MM.1S (cell line): ENCODE data around the gene ADAMTSL3.

ENCODE experiments used
- DNase-seq: peaks from one replicate; pipeline ENCODE4 v3.0.0-alpha.2; 2015
- H2AFZ ChIP-seq: fragments of 300-600 bp; sonication (generic); 2 replicates; pipeline ENCODE4 v1.6.0; 2016; ENCODE audit warnings: antibody characterized with exemption, low read length
- H3F3A ChIP-seq: fragments of 300-600 bp; sonication (generic); 2 replicates; pipeline ENCODE4 v1.6.1; 2016; ENCODE audit warnings: mild to moderate bottlenecking, antibody characterized with exemption, low read length, moderate library complexity, mixed read lengths; ENCODE audit not compliant: insufficient read depth
- H3K27ac ChIP-seq: fragments of 300-600 bp; sonication (generic); 2 replicates; pipeline ENCODE4 v1.5.1; 2016; ENCODE audit warnings: mild to moderate bottlenecking, low read length
- H3K27me3 ChIP-seq: fragments of 300-600 bp; sonication (generic); replicated peaks from 2 replicates; pipeline ENCODE4 v1.6.0; 2016; ENCODE audit warnings: low read length; ENCODE audit not compliant: insufficient read depth
- H3K36me3 ChIP-seq: fragments of 300-600 bp; sonication (generic); replicated peaks from 2 replicates; pipeline ENCODE4 v1.6.1; 2016; ENCODE audit warnings: mild to moderate bottlenecking, low read length, mixed read lengths; ENCODE audit not compliant: insufficient read depth
- H3K4me1 ChIP-seq: fragments of 300-600 bp; sonication (generic); 2 replicates; pipeline ENCODE4 v1.6.1; 2016; ENCODE audit warnings: low read length, mixed read lengths
- H3K4me2 ChIP-seq: fragments of 300-600 bp; sonication (generic); 2 replicates; pipeline ENCODE4 v1.6.0; 2016; ENCODE audit warnings: low read depth, low read length
- H3K4me3 ChIP-seq: fragments of 300-600 bp; sonication (generic); 2 replicates; pipeline ENCODE4 v1.5.1; 2016; ENCODE audit warnings: low read length, mixed read lengths
- H3K79me2 ChIP-seq: fragments of 300-600 bp; sonication (generic); 2 replicates; pipeline ENCODE4 v1.6.1; 2016; ENCODE audit warnings: mixed run types, low read length, mixed read lengths
- H3K9ac ChIP-seq: fragments of 300-600 bp; sonication (generic); 2 replicates; pipeline ENCODE4 v1.6.1; 2016; ENCODE audit warnings: low read length, mixed read lengths
- H3K9me2 ChIP-seq: fragments of 300-600 bp; sonication (generic); replicated peaks from 2 replicates; pipeline ENCODE4 v1.6.1; 2016; ENCODE audit warnings: mild to moderate bottlenecking, low read length, mixed read lengths; ENCODE audit not compliant: insufficient read depth
- H3K9me3 ChIP-seq: fragments of 300-600 bp; sonication (generic); replicated peaks from 2 replicates; pipeline ENCODE4 v1.6.1; 2016; ENCODE audit warnings: mild to moderate bottlenecking, low read length, mixed read lengths; ENCODE audit not compliant: insufficient read depth
- H4K20me1 ChIP-seq: fragments of 300-600 bp; sonication (generic); 2 replicates; pipeline ENCODE4 v1.6.1; 2016; ENCODE audit warnings: mild to moderate bottlenecking, low read length, moderate library complexity, mixed read lengths; ENCODE audit not compliant: insufficient read depth
- EZH2 ChIP-seq: fragments of 300-600 bp; sonication (generic); optimal IDR thresholded peaks from 2 replicates; pipeline ENCODE3; 2017; ENCODE audit warnings: low read depth, mild to moderate bottlenecking, antibody characterized with exemption, low read length, mixed read lengths
- EZH2phosphoT487 ChIP-seq: fragments of 300-600 bp; sonication (generic); IDR thresholded peaks from 2 replicates; pipeline ENCODE4 v1.6.1; 2018; ENCODE audit warnings: antibody characterized with exemption, low read length
- TF ChIP-seq, protein P1 (sequence below): fragments of 300-600 bp; sonication (generic); IDR thresholded peaks from 2 replicates; pipeline ENCODE4 v1.5.1; 2016; ENCODE audit warnings: antibody characterized with exemption, low read length, mixed read lengths

ADAMTSL3 gene

DNA sequence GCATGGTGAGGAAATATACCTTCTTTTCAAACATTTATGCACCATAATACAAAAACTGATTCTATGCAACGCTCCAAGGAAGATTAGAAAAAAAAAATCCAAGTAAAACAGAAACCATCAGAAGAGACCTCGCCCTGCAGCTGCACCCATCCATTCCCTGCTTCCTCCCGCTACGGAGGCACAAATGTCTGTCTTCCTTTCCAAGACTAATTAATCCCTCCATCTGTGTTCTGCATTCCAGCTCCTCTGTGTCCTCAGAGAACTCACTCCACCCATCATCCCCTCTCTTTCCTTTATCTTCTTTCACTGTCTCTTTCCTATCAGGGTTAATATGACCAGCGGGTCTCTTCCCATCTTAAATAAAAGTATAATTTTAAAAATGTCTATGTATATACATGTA, 196.1 kb downstream of the ADAMTSL3 start:
- TF ChIP-seq EZH2 (no peak), EZH2phosphoT487 (no peak)
- no peaks in the 10 kb centered on the region for H3K27me3 ChIP-seq
- DNase-seq, result no peak
- H3K4me3 ChIP-seq, result no peak overlapping the region
- H3K79me2 ChIP-seq, result no peaks in the 10 kb centered on the region
- H3F3A ChIP-seq, result no peaks in the 10 kb centered on the region
- no peak overlapping the region for H2AFZ ChIP-seq
- no peaks in the 10 kb centered on the region for H3K4me1 ChIP-seq
- no peak overlapping the region for H3K9ac ChIP-seq
- no peaks in the 10 kb centered on the region for H3K36me3 ChIP-seq
- H3K9me3 ChIP-seq, result no peaks in the 10 kb centered on the region
- no peaks in the 10 kb centered on the region for H4K20me1 ChIP-seq
- no peak overlapping the region for H3K27ac ChIP-seq
- H3K4me2 ChIP-seq, result no peak overlapping the region
- H3K9me2 ChIP-seq, result no peaks in the 10 kb centered on the region

DNA sequence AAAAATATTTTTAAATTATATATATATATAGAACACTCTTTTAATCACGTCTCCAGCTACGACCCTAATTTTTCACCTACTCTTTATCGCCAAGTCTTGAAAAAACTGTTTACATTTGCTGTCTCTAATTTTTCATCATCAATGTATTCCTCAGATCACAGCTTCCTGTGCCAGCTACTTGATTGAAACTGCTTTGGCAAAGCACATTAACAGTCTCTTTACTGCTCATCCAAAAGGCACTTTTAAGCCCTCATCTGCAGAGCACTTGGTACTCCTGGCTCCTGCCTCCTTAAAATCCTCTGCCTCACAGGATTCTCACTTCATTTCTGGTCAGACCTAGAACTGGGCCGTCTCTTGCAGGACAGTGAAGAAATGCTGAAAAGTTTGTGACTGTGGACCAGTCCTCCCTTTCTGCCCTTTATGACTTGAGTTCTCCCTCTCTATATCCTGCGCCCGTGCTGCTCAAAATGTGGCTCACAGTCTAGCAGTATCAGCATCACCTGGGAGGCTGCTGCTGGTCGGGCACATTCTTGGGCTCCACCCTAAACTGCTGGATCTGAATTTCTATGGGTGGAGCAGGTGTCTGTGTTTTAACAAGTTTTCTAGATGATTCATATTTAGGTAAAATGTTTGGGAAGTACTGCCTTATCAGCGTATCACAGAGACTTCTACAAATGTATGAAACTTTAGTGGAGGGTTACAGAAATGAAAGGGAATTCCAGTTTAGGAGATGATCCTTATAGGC, 196.8 kb downstream of the ADAMTSL3 start:
- H3K27me3 ChIP-seq, result no peaks in the 10 kb centered on the region
- H3K27ac ChIP-seq, result no peak overlapping the region
- no peak overlapping the region for H3K4me3 ChIP-seq
- no peaks in the 10 kb centered on the region for H3K9me2 ChIP-seq
- no peaks in the 10 kb centered on the region for H3F3A ChIP-seq
- DNase-seq, result no peak
- TF ChIP-seq, protein P1, sequence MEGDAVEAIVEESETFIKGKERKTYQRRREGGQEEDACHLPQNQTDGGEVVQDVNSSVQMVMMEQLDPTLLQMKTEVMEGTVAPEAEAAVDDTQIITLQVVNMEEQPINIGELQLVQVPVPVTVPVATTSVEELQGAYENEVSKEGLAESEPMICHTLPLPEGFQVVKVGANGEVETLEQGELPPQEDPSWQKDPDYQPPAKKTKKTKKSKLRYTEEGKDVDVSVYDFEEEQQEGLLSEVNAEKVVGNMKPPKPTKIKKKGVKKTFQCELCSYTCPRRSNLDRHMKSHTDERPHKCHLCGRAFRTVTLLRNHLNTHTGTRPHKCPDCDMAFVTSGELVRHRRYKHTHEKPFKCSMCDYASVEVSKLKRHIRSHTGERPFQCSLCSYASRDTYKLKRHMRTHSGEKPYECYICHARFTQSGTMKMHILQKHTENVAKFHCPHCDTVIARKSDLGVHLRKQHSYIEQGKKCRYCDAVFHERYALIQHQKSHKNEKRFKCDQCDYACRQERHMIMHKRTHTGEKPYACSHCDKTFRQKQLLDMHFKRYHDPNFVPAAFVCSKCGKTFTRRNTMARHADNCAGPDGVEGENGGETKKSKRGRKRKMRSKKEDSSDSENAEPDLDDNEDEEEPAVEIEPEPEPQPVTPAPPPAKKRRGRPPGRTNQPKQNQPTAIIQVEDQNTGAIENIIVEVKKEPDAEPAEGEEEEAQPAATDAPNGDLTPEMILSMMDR, result no peak
- TF ChIP-seq EZH2phosphoT487 (no peak), EZH2 (no peak)
- H3K9ac ChIP-seq, result no peak overlapping the region
- no peaks in the 10 kb centered on the region for H4K20me1 ChIP-seq
- no peaks in the 10 kb centered on the region for H3K4me1 ChIP-seq
- H3K4me2 ChIP-seq, result no peak overlapping the region
- H3K79me2 ChIP-seq, result no peaks in the 10 kb centered on the region
- H2AFZ ChIP-seq, result no peak overlapping the region
- H3K36me3 ChIP-seq, result no peaks in the 10 kb centered on the region
- no peaks in the 10 kb centered on the region for H3K9me3 ChIP-seq

DNA sequence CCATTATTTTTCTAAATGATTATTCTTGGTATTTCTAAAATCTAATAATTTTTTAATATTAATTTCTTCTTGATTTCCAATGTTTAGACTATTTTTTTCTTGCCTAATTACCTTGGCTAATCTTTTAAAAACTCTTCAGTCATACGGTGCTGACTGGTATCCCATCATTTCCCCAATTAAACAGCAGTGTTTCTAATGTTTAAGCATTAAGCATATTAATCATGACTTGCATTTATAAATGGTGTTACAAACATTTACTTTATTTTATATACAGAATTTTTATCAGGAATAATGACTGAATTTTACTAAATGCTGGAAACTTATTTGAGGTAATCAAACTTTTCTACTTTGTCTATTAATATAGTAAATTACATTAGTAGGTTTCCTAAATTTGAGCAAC, 199.3 kb downstream of the ADAMTSL3 start:
- H3K9me2 ChIP-seq, result no peaks in the 10 kb centered on the region
- H3K4me1 ChIP-seq, result no peaks in the 10 kb centered on the region
- no peak overlapping the region for H3K27ac ChIP-seq
- H3F3A ChIP-seq, result no peaks in the 10 kb centered on the region
- H3K9ac ChIP-seq, result no peak overlapping the region
- TF ChIP-seq EZH2phosphoT487 (no peak), EZH2 (no peak)
- TF ChIP-seq, protein P1, result no peak
- H3K79me2 ChIP-seq, result no peaks in the 10 kb centered on the region
- H4K20me1 ChIP-seq, result no peaks in the 10 kb centered on the region
- H2AFZ ChIP-seq, result no peak overlapping the region
- DNase-seq, result no peak
- H3K4me3 ChIP-seq, result no peak overlapping the region
- no peaks in the 10 kb centered on the region for H3K9me3 ChIP-seq
- no peaks in the 10 kb centered on the region for H3K27me3 ChIP-seq
- no peaks in the 10 kb centered on the region for H3K36me3 ChIP-seq
- H3K4me2 ChIP-seq, result no peak overlapping the region

DNA sequence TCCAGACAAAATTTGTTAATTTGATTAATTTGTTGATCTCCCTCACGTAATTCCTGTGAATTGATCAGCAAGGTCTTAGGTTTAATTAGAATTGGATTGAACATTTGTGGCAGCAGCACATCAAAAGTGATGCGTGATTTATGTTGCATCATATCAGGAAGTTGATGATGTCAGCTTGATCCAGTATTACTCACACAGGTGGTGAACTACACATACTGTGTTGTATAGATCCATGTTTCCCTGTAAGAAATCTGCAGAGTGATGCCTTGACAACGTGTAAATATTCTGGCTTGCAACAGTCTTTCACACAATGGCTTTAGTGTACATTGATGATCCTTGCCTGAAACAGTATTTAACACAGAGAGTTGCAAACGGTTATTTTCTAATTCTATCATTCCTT, 200.4 kb downstream of the ADAMTSL3 start:
- H3K27ac ChIP-seq, result no peak overlapping the region
- no peaks in the 10 kb centered on the region for H3F3A ChIP-seq
- no peak overlapping the region for H2AFZ ChIP-seq
- H4K20me1 ChIP-seq, result no peaks in the 10 kb centered on the region
- TF ChIP-seq, protein P1, result no peak
- TF ChIP-seq EZH2phosphoT487, result no peak
- TF ChIP-seq EZH2, result no peak
- H3K9me3 ChIP-seq, result no peaks in the 10 kb centered on the region
- no peaks in the 10 kb centered on the region for H3K4me1 ChIP-seq
- H3K79me2 ChIP-seq, result no peaks in the 10 kb centered on the region
- no peaks in the 10 kb centered on the region for H3K9me2 ChIP-seq
- no peaks in the 10 kb centered on the region for H3K27me3 ChIP-seq
- no peak overlapping the region for H3K9ac ChIP-seq
- no peak overlapping the region for H3K4me2 ChIP-seq
- no peak for DNase-seq
- H3K4me3 ChIP-seq, result no peak overlapping the region
- no peaks in the 10 kb centered on the region for H3K36me3 ChIP-seq
